Esophagus squamous epithelium (tissue), 5 donors: Measurements from ENCODE around the gene OR2F2. TPM values are rescaled to one million over a fixed set of nuclear protein-coding genes. Genes with fewer than 3 reads are reported as not detected.

Experiments used
- DNase-seq: peaks from one replicate; lab custom pipeline; 2025; lab: John Stamatoyannopoulos, UW
- H3K27ac ChIP-seq, 4 donors: fragments of 200-600 bp; sonication (generic); one replicate each; pipeline ENCODE4 v1.5.1; 2016 to 2019; ENCODE audit warnings: mild to moderate bottlenecking in 1 of 4
- H3K27me3 ChIP-seq, 4 donors: fragments of 200-600 bp; sonication (generic); 1 replicate in 3 of 4; 2 replicates in 1 of 4; pipeline versions ENCODE4 v1.5.1 to v1.6.0; 2017 to 2021; ENCODE audit warnings: antibody characterized with exemption in 1 of 4
- H3K36me3 ChIP-seq, 3 donors: fragments of 200-600 bp; sonication (generic); one replicate each; pipeline ENCODE4 v1.5.1; 2016 to 2019
- H3K4me1 ChIP-seq, 3 donors: fragments of 200-600 bp; sonication (generic); one replicate each; pipeline ENCODE4 v1.5.1; 2017 to 2019
- H3K4me3 ChIP-seq, 4 donors: fragments of 200-600 bp; sonication (generic); 1 replicate in 3 of 4; 2 replicates in 1 of 4; pipeline ENCODE4 v1.5.1; 2016 to 2019; ENCODE audit warnings: mild to moderate bottlenecking in 2 of 4, moderate library complexity in 1 of 4
- H3K9me3 ChIP-seq, 3 donors: fragments of 200-600 bp; sonication (generic); one replicate each; pipeline ENCODE4 v1.5.1; 2016 to 2019
- POLR2A ChIP-seq, 4 donors: fragments of 450-650 bp; IDR thresholded peaks; one replicate each; pipeline ENCODE4 v1.6.1; 2017; ENCODE audit warnings: antibody characterized with exemption in 4 of 4, mild to moderate bottlenecking in 4 of 4, moderate library complexity in 3 of 4
- WGBS, 2 donors: methylation state at CpG; one replicate each; pipeline ENCODE4 v1.1.5; 2018; 5-methylcytosine and 5-hydroxymethylcytosine counted together
- intact Hi-C: fragments of 100-400 bp; cut with DNase I; formaldehyde crosslinking; loops from one replicate; pipeline ENCODE4 v1.15.0; 2022
- total RNA-seq, 4 donors: library from RNA; depleted of rRNA; stranded (reverse); fragments of >200 nt; gene quantifications; one replicate each; pipeline ENCODE4 v1.1.0, GENCODE V29; 2016
- TF ChIP-seq, protein P1 (sequence below), 6 experiments: fragments of 450-650 bp in 4 of 6; fragments of 200-600 bp in 2 of 6; sonication (generic) in 2 of 6; IDR thresholded peaks; one replicate each; pipeline ENCODE4 v1.5.1; 2016 to 2019; ENCODE audit warnings: antibody characterized with exemption in 6 of 6, mild to moderate bottlenecking in 4 of 6, moderate library complexity in 4 of 6
- donor health status: DM: yes; HTN: yes; CAD: no.

Gene OR2F2, protein sequence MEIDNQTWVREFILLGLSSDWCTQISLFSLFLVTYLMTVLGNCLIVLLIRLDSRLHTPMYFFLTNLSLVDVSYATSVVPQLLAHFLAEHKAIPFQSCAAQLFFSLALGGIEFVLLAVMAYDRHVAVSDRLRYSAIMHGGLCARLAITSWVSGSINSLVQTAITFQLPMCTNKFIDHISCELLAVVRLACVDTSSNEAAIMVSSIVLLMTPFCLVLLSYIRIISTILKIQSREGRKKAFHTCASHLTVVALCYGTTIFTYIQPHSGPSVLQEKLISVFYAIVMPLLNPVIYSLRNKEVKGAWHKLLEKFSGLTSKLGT
- not detected for total RNA-seq

DNA sequence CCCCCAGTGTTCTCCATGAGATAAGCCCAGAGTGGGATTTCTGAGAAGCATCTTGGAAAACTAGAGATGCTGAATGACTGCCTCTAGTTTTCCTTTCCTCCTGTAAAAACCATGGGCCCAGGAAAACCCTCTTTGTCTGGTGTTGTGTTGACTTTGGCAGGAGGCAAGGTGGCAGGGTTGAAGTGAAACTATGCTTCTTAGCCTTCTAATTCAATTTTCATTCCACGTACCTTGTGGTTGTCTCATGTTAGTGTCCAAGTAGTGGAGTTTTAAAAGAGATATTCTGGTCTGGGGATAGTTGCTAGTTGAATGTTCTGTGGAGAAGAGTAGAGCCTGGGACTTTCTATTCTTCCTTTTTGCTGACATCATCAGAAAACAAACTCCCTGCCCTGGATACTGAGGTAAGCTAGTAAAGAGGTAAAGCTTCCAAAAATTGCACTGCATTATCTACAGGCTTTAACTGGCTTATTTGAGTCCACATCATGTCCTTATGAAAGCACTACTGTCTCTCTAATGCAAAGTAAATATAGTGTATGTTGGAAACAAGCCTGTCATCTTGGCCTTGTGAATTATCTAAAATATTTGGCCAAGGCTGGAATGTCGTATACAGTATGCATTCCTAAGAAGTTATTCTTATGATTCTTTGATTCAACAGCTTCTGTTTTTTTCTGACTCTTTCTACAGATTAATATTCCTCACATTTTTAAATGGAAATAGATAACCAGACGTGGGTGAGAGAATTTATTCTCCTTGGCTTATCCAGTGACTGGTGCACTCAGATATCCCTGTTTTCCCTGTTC, at the start of gene OR2F2:
OR2F2 (plus strand) TSS at position 708 of the 800 bp plus-strand sequence; CDS start at position 708, 0 bp downstream.
- Histone ChIP-seq H3K36me3 (no peaks in the 10 kb centered on the region), H3K27ac (no peak within 1 kb of the TSS), H3K9me3 (no peaks in the 10 kb centered on the region), H3K4me1 (no peaks in the 10 kb centered on the region), H3K4me3 (no peak within 1 kb of the TSS), H3K27me3 (no peaks in the 10 kb centered on the region)
- WGBS, 2 donors: 46 to 58% methylated on average over 3 of the region's 3 CpGs
- DNase-seq: no peak
- intact Hi-C loops: no loop called here
- TF ChIP-seq, protein P1, sequence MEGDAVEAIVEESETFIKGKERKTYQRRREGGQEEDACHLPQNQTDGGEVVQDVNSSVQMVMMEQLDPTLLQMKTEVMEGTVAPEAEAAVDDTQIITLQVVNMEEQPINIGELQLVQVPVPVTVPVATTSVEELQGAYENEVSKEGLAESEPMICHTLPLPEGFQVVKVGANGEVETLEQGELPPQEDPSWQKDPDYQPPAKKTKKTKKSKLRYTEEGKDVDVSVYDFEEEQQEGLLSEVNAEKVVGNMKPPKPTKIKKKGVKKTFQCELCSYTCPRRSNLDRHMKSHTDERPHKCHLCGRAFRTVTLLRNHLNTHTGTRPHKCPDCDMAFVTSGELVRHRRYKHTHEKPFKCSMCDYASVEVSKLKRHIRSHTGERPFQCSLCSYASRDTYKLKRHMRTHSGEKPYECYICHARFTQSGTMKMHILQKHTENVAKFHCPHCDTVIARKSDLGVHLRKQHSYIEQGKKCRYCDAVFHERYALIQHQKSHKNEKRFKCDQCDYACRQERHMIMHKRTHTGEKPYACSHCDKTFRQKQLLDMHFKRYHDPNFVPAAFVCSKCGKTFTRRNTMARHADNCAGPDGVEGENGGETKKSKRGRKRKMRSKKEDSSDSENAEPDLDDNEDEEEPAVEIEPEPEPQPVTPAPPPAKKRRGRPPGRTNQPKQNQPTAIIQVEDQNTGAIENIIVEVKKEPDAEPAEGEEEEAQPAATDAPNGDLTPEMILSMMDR (IDR thresholded peaks at IDR 0.05): no peak
- no peak for TF ChIP-seq POLR2A (IDR thresholded peaks at IDR 0.05)

DNA sequence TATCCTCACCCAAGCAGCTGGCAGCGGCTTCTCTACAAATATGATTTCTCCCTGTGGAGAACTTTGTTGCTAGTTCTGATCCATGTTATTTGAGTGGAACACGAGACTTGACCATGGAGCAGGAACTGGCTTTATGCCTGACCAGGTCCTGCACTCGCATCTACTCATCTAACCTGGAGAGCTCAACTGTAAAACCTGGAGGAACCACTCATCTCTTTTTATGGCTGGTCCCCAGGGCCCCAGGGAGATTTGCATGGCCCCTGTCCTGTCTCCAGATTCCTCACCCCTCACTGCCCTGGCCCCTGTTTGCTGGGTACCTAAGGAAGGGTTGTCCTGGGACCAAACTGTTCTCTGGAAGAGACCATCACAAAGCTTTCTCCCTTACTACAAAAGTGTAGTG, 49.1 kb upstream of the OR2F2 start:
- 80% methylated on average over 2 to 3 of the region's 3 CpGs for WGBS, 2 donors
- Histone ChIP-seq H3K27ac (no peak overlapping the region), H3K36me3 (peaks cover 0 to 8% (median 0%) of the 10 kb centered on the region in 3 donors), H3K9me3 (no peaks in the 10 kb centered on the region), H3K27me3 (no peaks in the 10 kb centered on the region), H3K4me3 (no peak overlapping the region), H3K4me1 (peaks cover 0 to 37% (median 0%) of the 10 kb centered on the region in 3 donors)
- TF ChIP-seq, protein P1 (IDR thresholded peaks at IDR 0.05): no peak
- no peak for TF ChIP-seq POLR2A (IDR thresholded peaks at IDR 0.05)
- DNase-seq: no peak
- intact Hi-C loops: no loop called here

DNA sequence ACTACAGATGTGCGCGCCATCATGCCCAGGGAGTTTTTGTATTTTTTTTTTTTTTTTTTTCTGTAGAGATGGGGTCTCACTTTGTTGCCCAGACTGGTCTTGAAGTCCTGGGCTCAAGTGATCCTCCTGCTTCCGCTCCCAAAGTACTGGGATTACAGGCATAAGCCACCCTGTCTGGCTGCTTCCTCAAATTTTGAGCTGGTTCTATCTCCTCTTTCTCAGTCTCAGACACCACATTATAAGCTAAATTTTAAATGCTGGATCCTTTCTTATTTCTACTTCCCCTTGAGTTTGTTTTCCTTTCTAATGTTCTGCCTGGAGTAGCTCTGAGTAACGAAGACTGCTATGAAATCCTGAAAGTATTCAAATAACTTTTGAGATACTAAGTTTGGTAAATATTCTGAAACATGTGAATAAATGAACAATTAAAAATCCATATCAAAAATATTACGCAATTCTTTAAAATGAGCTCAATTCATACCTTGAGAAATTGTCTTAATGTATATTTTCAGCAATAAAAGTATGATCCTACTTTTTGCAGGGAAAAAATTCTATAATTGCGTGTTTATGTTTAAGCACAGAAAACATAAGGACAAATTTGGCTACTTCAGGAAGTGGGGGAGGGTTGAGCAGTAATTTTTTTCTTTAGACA, 48.1 kb upstream of the OR2F2 start:
- H3K36me3 ChIP-seq: peaks cover 0 to 8% (median 0%) of the 10 kb centered on the region in 3 donors
- intact Hi-C loops: no loop called here
- H3K4me1 ChIP-seq: peaks cover 0 to 28% (median 0%) of the 10 kb centered on the region in 3 donors
- no peak overlapping the region for H3K27ac ChIP-seq
- TF ChIP-seq POLR2A (IDR thresholded peaks at IDR 0.05): no peak
- TF ChIP-seq, protein P1 (IDR thresholded peaks at IDR 0.05): no peak
- H3K27me3 ChIP-seq: no peaks in the 10 kb centered on the region
- WGBS, 2 donors: 92 to 97% methylated on average over 6 of the region's 6 CpGs
- no peak for DNase-seq
- no peaks in the 10 kb centered on the region for H3K9me3 ChIP-seq
- H3K4me3 ChIP-seq: no peak overlapping the region

DNA sequence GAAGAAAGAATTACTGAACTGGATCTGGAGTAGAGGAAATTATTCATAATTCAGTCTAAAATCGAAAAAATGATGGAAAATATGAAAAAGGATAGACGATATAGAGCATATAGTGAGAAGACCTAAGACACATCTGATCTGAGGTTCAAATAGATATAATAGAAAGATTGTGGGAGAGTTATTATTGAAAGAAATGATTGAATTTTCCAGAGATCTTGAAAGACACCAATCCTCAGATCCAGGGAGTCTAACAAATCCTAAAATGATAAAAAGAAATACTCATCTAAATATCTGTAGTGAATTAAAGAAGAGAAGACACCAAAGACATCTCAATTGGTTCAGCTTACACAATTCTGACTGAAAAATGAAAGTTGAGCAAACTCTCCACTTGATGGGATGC, 46.0 kb upstream of the OR2F2 start:
- WGBS, 2 donors: 97 to 98% methylated on average over 2 of the region's 2 CpGs
- no peaks in the 10 kb centered on the region for H3K9me3 ChIP-seq
- peaks cover 0 to 8% (median 0%) of the 10 kb centered on the region in 3 donors for H3K36me3 ChIP-seq
- intact Hi-C loops: no loop called here
- H3K27me3 ChIP-seq: no peaks in the 10 kb centered on the region
- no peak for DNase-seq
- no peak overlapping the region for H3K27ac ChIP-seq
- no peak for TF ChIP-seq POLR2A (IDR thresholded peaks at IDR 0.05)
- TF ChIP-seq, protein P1 (IDR thresholded peaks at IDR 0.05): no peak
- peaks cover 0 to 13% (median 0%) of the 10 kb centered on the region in 3 donors for H3K4me1 ChIP-seq
- no peak overlapping the region for H3K4me3 ChIP-seq
